Transverse colon (tissue), 4 donors: ENCODE results near the gene SPG11. TPM values are rescaled to one million over a fixed set of nuclear protein-coding genes. Genes with fewer than 3 reads are reported as not detected.

Experiments
- DNase-seq: peaks from one replicate; pipeline ENCODE4 v3.0.0-alpha.2; 2019
- H3K27ac ChIP-seq, 4 donors: fragments of 200-600 bp; sonication (generic); 2 replicates each; pipeline ENCODE4 v1.5.1; 2016 to 2018; ENCODE audit warnings: inconsistent platforms in 4 of 4
- H3K27me3 ChIP-seq: fragments of 200-600 bp; sonication (generic); 2 replicates; pipeline ENCODE4 v1.5.1; 2017; ENCODE audit warnings: inconsistent platforms
- H3K36me3 ChIP-seq, 4 donors: fragments of 200-600 bp; sonication (generic); 2 replicates each; pipeline ENCODE4 v1.5.1; 2017 to 2019; ENCODE audit warnings: inconsistent platforms in 4 of 4
- H3K4me1 ChIP-seq, 4 donors: fragments of 200-600 bp; sonication (generic); 2 replicates each; pipeline ENCODE4 v1.5.1; 2017 to 2020; ENCODE audit warnings: inconsistent platforms in 4 of 4
- H3K4me3 ChIP-seq, 4 donors: fragments of 200-600 bp; sonication (generic); 1 replicate in 1 of 4; 2 replicates in 3 of 4; pipeline versions ENCODE4 v1.5.1 to v1.6.1; 2017 to 2019; ENCODE audit warnings: inconsistent platforms in 4 of 4
- H3K9me3 ChIP-seq, 2 donors: fragments of 200-600 bp; sonication (generic); 2 replicates each; pipeline ENCODE4 v1.5.1; 2017 to 2019; ENCODE audit warnings: inconsistent platforms in 2 of 2
- CTCF ChIP-seq, 5 experiments: fragments of 200-600 bp in 3 of 5; fragments of 450-650 bp in 2 of 5; sonication (generic) in 3 of 5; IDR thresholded peaks; 1 replicate in 2 of 5; 2 replicates in 3 of 5; pipeline ENCODE4 v1.5.1; 2016 to 2017; ENCODE audit warnings: antibody characterized with exemption in 5 of 5, inconsistent platforms in 3 of 5, mild to moderate bottlenecking in 2 of 5, moderate library complexity in 1 of 5
- EP300 ChIP-seq: sonication (generic); formaldehyde crosslinking; IDR thresholded peaks from one replicate; pipeline ENCODE4 v1.6.1; 2017; ENCODE audit warnings: antibody characterized with exemption, low read depth
- POLR2A ChIP-seq: fragments of 450-650 bp; IDR thresholded peaks from one replicate; pipeline ENCODE4 v1.6.1; 2016; ENCODE audit warnings: antibody characterized with exemption, mild to moderate bottlenecking, moderate library complexity
- POLR2AphosphoS5 ChIP-seq, 3 donors: sonication (generic); formaldehyde crosslinking; IDR thresholded peaks; one replicate each; pipeline ENCODE4 v1.6.1; 2016; ENCODE audit warnings: antibody characterized with exemption in 3 of 3
- WGBS, 2 donors: methylation state at CpG; one replicate each; pipeline ENCODE4 v1.1.5; 2018; ENCODE audit warnings: low coverage in 1 of 2; 5-methylcytosine and 5-hydroxymethylcytosine counted together
- in situ Hi-C, 4 donors: fragments of 200-750 bp; cut with MboI; loops; one replicate each; pipeline versions ENCODE4 v1.15.0 to v1.15.1; 2017; ENCODE audit warnings: low sequenced_read_pairs in 3 of 4, low pct_ligation_motif_present in 1 of 4, low pct_unique_long_range_greater_than_20kb in 1 of 4
- intact Hi-C: fragments of 100-400 bp; cut with DNase I; formaldehyde crosslinking; loops from one replicate; pipeline ENCODE4 v1.15.1; 2023; ENCODE audit warnings: low total_unique reads
- total RNA-seq, 4 donors: library from RNA; depleted of rRNA; stranded (reverse); fragments of >200 nt; gene quantifications; one replicate each; pipeline ENCODE4 v1.1.0, GENCODE V29; 2016

SPG11 gene
- total RNA-seq, 4 donors from 2014 or later = 79.7 to 149 (median 103) TPM

GRCh38 chr15:44541282-44541958, 122.0 kb downstream of the SPG11 start:
- Histone ChIP-seq H3K4me1 (peaks cover 24 to 63% (median 43%) of the 10 kb centered on the region in 4 donors), H3K9me3 (no peaks in the 10 kb centered on the region), H3K27ac (peak overlapping the region; percentile 27 to 50 (median 32)), H3K4me3 (no peak overlapping the region), H3K36me3 (no peaks in the 10 kb centered on the region), H3K27me3 (no peaks in the 10 kb centered on the region)
- DNase-seq = no peak
- TF ChIP-seq POLR2A = no peak
- no peak for TF ChIP-seq CTCF (IDR thresholded peaks at IDR 0.05)
- TF ChIP-seq POLR2AphosphoS5 (IDR thresholded peaks at IDR 0.05) = no peak
- no peak for TF ChIP-seq EP300
- WGBS, 2 donors = 84 to 96% methylated on average over 2 to 4 of the region's 4 CpGs
- in situ Hi-C loops = no loop called here
- intact Hi-C loops = no loop called here

GRCh38 chr15:44537735-44538240, 125.7 kb downstream of the SPG11 start:
- 5 to 8% methylated on average over 8 to 13 of the region's 13 CpGs for WGBS, 2 donors

GRCh38 chr15:44536962-44537734, 126.3 kb downstream of the SPG11 start, which contains the start of gene EIF3J:
EIF3J (plus strand) TSS chr15:44537147; CDS start chr15:44537195, 48 bp downstream.
- Histone ChIP-seq H3K36me3 (no peaks in the 10 kb centered on the region), H3K27me3 (no peaks in the 10 kb centered on the region), H3K9me3 (no peaks in the 10 kb centered on the region), H3K4me1 (peaks cover 17 to 44% (median 37%) of the 10 kb centered on the region in 4 donors), H3K27ac (peak within 1 kb of the TSS; percentile 97 to 100 (median 98)), H3K4me3 (peak within 1 kb of the TSS; percentile 66 to 93 (median 83))
- peak; percentile 95 for DNase-seq
- no peak for TF ChIP-seq CTCF (IDR thresholded peaks at IDR 0.05)
- TF ChIP-seq EP300 = no peak
- TF ChIP-seq POLR2AphosphoS5 (IDR thresholded peaks at IDR 0.05) = peak; percentile 96 to 98 (median 98)
- TF ChIP-seq POLR2A = peak; percentile 95
- intact Hi-C loops (loop anchor here (10.0 kb wide), 1 partner anchor 112 kb away; the partner anchor contains the start of gene CTDSPL2), in situ Hi-C loops (no loop called here)
- 2% methylated on average over 31 of the region's 97 CpGs; no CpG with 5 or more reads in 1 of the 2 donors for WGBS, 2 donors

More at GRCh38 chr15:44537735-44538240, 125.7 kb downstream of the SPG11 start:
- Histone ChIP-seq H3K9me3 (no peaks in the 10 kb centered on the region), H3K27me3 (no peaks in the 10 kb centered on the region), H3K4me1 (peaks cover 23 to 50% (median 42%) of the 10 kb centered on the region in 4 donors), H3K4me3 (peak overlapping the region; percentile 59 to 93 (median 72)), H3K27ac (peak overlapping the region; percentile 97 to 100 (median 98)), H3K36me3 (no peaks in the 10 kb centered on the region)
- peak in 2 of 5 experiments; percentile 26 to 31 for TF ChIP-seq CTCF (IDR thresholded peaks at IDR 0.05)
- no peak for TF ChIP-seq POLR2AphosphoS5 (IDR thresholded peaks at IDR 0.05)
- DNase-seq = no peak
- in situ Hi-C loops = no loop called here
- intact Hi-C loops = loop anchor here (10.0 kb wide), 1 partner anchor 113 kb away; the partner anchor contains the start of gene CTDSPL2
